NCI-H2081 (cell line): ENCODE results near the gene ADPRH.

Experiments
- DNase-seq, 2 experiments: peaks; one replicate each; lab custom pipeline; 2025; lab: John Stamatoyannopoulos, UW

ADPRH gene

GRCh38 chr3:119628816-119629445 lies 49.6 kb downstream of the ADPRH start:
- DNase-seq: no peak

GRCh38 chr3:119630128-119630879 lies 51.0 kb downstream of the ADPRH start:
- no peak for DNase-seq

GRCh38 chr3:119630880-119631329 lies 51.6 kb downstream of the ADPRH start:
- DNase-seq: no peak

GRCh38 chr3:119631516-119631915 lies 52.2 kb downstream of the ADPRH start:
- no peak for DNase-seq

GRCh38 chr3:119632216-119632615 lies 52.9 kb downstream of the ADPRH start:
- no peak for DNase-seq

GRCh38 chr3:119632829-119633228 lies 53.5 kb downstream of the ADPRH start:
- DNase-seq: no peak

- no peak for DNase-seq
Measured at GRCh38 chr3:119635719-119636118, 56.4 kb downstream of the ADPRH start.

GRCh38 chr3:119636249-119636648 lies 57.0 kb downstream of the ADPRH start:
- DNase-seq: no peak

- DNase-seq: no peak
Measured at GRCh38 chr3:119636891-119637611, 57.8 kb downstream of the ADPRH start.

- DNase-seq: no peak
Measured at GRCh38 chr3:119637679-119638477, 58.6 kb downstream of the ADPRH start.
